Lower leg skin (tissue), 3 donors: Measurements from ENCODE around the gene MRPL16.

Experiments
- CTCF ChIP-seq, 3 donors: fragments of 450-650 bp; IDR thresholded peaks; one replicate each; pipeline ENCODE4 v1.5.1; 2016; ENCODE audit warnings: antibody characterized with exemption in 3 of 3, mild to moderate bottlenecking in 3 of 3, moderate library complexity in 2 of 3
- POLR2A ChIP-seq, 2 donors: fragments of 450-650 bp; IDR thresholded peaks; one replicate each; pipeline ENCODE4 v1.6.1; 2016 to 2017; ENCODE audit warnings: antibody characterized with exemption in 2 of 2, mild to moderate bottlenecking in 1 of 2, moderate library complexity in 1 of 2

- TF ChIP-seq CTCF (IDR thresholded peaks at IDR 0.05) (no peak), POLR2A (IDR thresholded peaks at IDR 0.05) (no peak)
These were observed 28.5 kb downstream of the MRPL16 start for GRCh38 chr11:59782080-59782479.
